Panc1 (cell line): ENCODE results near the gene CFAP299. TPM values are rescaled to one million over a fixed set of nuclear protein-coding genes. Genes with fewer than 3 reads are reported as not detected.

ENCODE experiments used
- ATAC-seq: fragments of 200-7000 bp; cut with Tn5 transposase; 2 replicates; pipeline ENCODE4 v1.9.1; 2020; ENCODE audit warnings: mild to moderate bottlenecking, moderate library complexity
- BruUV-seq: library from RNA; stranded (reverse); fragments of 400-500 nt; replicated peaks from 2 replicates; lab custom pipeline; 2021; lab: Mats Ljungman, UMichigan
- CTCF ChIA-PET: fragments of 300-600 bp; sonication (Branson Sonifier 250); formaldehyde crosslinking; loops from one replicate; lab custom pipeline; 2022; ENCODE audit warnings: antibody characterized with exemption; lab: Charles Lee
- POLR2A ChIA-PET: fragments of 300-600 bp; sonication (Branson Sonifier 250); formaldehyde crosslinking; loops from one replicate; lab custom pipeline; 2022; ENCODE audit warnings: antibody characterized with exemption; lab: Charles Lee
- DNase-seq: peaks from one replicate; pipeline ENCODE4 v3.0.0-alpha.2; 2010; ENCODE audit warnings: low read depth, low spot score
- H3K27ac ChIP-seq: 2 replicates; pipeline ENCODE4 v1.5.1; 2011; ENCODE audit warnings: mild to moderate bottlenecking, low read length, inconsistent platforms
- H3K27me3 ChIP-seq: fragments of 200-500 bp; sonication (Bioruptor generic); 2 replicates; pipeline ENCODE4 v1.6.0; 2014; ENCODE audit warnings: low read length, inconsistent platforms; ENCODE audit not compliant: control insufficient read depth, insufficient read depth
- H3K36me3 ChIP-seq: fragments of 200-500 bp; sonication (Bioruptor generic); 2 replicates; pipeline ENCODE4 v1.5.1; 2014; ENCODE audit warnings: inconsistent platforms, mild to moderate bottlenecking, low read length, moderate library complexity; ENCODE audit not compliant: control insufficient read depth, insufficient read depth
- H3K4me1 ChIP-seq: 2 replicates; pipeline ENCODE4 v1.5.1; 2011; ENCODE audit warnings: inconsistent platforms, mild to moderate bottlenecking, low read length, moderate library complexity; ENCODE audit not compliant: control insufficient read depth, insufficient read depth
- H3K4me3 ChIP-seq, 2 experiments: 2 replicates each; pipeline ENCODE4 v1.5.1; 2011 to 2012; ENCODE audit warnings: low read depth in 2 of 2, low read length in 2 of 2, mild to moderate bottlenecking in 2 of 2, inconsistent platforms in 1 of 2, moderate library complexity in 1 of 2
- H3K9me3 ChIP-seq: fragments of 200-500 bp; sonication (Bioruptor generic); 2 replicates; pipeline ENCODE4 v1.5.1; 2014; ENCODE audit warnings: low read depth, mild to moderate bottlenecking, inconsistent platforms, low read length, moderate library complexity; ENCODE audit not compliant: control insufficient read depth, insufficient read depth
- POLR2AphosphoS5 ChIP-seq: IDR thresholded peaks from 2 replicates; pipeline ENCODE4 v1.6.1; 2012; ENCODE audit warnings: mild to moderate bottlenecking, low read depth, low read length, moderate library complexity
- SIN3A ChIP-seq: IDR thresholded peaks from 2 replicates; pipeline ENCODE4 v1.6.1; 2012; ENCODE audit warnings: low read depth, mild to moderate bottlenecking, low read length, moderate library complexity, borderline replicate concordance; ENCODE audit not compliant: insufficient read depth
- TCF7L2 ChIP-seq: IDR thresholded peaks from 2 replicates; pipeline ENCODE4 v1.6.1; 2011; ENCODE audit warnings: mild to moderate bottlenecking, low read depth, low read length, inconsistent platforms
- in situ Hi-C: cut with HindIII; loops from 2 replicates; pipeline ENCODE4 v1.10.0; 2016; ENCODE audit warnings: low sequenced_read_pairs, low pct_unique_long_range_greater_than_20kb
- intact Hi-C: fragments of 100-400 bp; cut with micrococcal nuclease; formaldehyde crosslinking; loops from one replicate; pipeline ENCODE4 v1.10.0; 2022; ENCODE audit not compliant: unreplicated experiment
- total RNA-seq: library from RNA; stranded (reverse); gene quantifications from one replicate; pipeline ENCODE4 v1.2.1, GENCODE V29; 2021; ENCODE audit not compliant: unreplicated experiment
- TF ChIP-seq, protein P1 (sequence below): fragments of 450-650 bp; IDR thresholded peaks from 2 replicates; pipeline ENCODE4 v1.5.1; 2017; ENCODE audit warnings: mild to moderate bottlenecking
- TF ChIP-seq, protein P2 (sequence below), 2 experiments: IDR thresholded peaks; 2 replicates each; pipeline ENCODE4 v1.6.1; 2011 to 2012; ENCODE audit warnings: low read depth in 2 of 2, control low read depth in 1 of 2, low read length in 1 of 2, mild to moderate bottlenecking in 1 of 2, moderate library complexity in 1 of 2; ENCODE audit not compliant: insufficient read depth in 1 of 2

CFAP299 gene
- total RNA-seq, 1 experiment from 2014 or later: not detected

GRCh38 chr4:80811406-80811805 lies 475.9 kb downstream of the CFAP299 start:
- no peak overlapping the region for H3K4me3 ChIP-seq
- no peak for TF ChIP-seq POLR2AphosphoS5
- TF ChIP-seq, protein P1, sequence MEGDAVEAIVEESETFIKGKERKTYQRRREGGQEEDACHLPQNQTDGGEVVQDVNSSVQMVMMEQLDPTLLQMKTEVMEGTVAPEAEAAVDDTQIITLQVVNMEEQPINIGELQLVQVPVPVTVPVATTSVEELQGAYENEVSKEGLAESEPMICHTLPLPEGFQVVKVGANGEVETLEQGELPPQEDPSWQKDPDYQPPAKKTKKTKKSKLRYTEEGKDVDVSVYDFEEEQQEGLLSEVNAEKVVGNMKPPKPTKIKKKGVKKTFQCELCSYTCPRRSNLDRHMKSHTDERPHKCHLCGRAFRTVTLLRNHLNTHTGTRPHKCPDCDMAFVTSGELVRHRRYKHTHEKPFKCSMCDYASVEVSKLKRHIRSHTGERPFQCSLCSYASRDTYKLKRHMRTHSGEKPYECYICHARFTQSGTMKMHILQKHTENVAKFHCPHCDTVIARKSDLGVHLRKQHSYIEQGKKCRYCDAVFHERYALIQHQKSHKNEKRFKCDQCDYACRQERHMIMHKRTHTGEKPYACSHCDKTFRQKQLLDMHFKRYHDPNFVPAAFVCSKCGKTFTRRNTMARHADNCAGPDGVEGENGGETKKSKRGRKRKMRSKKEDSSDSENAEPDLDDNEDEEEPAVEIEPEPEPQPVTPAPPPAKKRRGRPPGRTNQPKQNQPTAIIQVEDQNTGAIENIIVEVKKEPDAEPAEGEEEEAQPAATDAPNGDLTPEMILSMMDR: no peak
- TF ChIP-seq, protein P2, sequence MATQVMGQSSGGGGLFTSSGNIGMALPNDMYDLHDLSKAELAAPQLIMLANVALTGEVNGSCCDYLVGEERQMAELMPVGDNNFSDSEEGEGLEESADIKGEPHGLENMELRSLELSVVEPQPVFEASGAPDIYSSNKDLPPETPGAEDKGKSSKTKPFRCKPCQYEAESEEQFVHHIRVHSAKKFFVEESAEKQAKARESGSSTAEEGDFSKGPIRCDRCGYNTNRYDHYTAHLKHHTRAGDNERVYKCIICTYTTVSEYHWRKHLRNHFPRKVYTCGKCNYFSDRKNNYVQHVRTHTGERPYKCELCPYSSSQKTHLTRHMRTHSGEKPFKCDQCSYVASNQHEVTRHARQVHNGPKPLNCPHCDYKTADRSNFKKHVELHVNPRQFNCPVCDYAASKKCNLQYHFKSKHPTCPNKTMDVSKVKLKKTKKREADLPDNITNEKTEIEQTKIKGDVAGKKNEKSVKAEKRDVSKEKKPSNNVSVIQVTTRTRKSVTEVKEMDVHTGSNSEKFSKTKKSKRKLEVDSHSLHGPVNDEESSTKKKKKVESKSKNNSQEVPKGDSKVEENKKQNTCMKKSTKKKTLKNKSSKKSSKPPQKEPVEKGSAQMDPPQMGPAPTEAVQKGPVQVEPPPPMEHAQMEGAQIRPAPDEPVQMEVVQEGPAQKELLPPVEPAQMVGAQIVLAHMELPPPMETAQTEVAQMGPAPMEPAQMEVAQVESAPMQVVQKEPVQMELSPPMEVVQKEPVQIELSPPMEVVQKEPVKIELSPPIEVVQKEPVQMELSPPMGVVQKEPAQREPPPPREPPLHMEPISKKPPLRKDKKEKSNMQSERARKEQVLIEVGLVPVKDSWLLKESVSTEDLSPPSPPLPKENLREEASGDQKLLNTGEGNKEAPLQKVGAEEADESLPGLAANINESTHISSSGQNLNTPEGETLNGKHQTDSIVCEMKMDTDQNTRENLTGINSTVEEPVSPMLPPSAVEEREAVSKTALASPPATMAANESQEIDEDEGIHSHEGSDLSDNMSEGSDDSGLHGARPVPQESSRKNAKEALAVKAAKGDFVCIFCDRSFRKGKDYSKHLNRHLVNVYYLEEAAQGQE (IDR thresholded peaks at IDR 0.05; ENCODE audit: insufficient read depth in 1 of 2, low read depth in 2 of 2, low read length in 1 of 2): no peak
- no peak for TF ChIP-seq SIN3A
- TF ChIP-seq TCF7L2: no peak
- no TSS peak for BruUV-seq
- ATAC-seq: no peak
- H3K36me3 ChIP-seq: no peaks in the 10 kb centered on the region
- ChIA-PET POLR2A (no interaction called here), CTCF (no interaction called here)
- no peak overlapping the region for H3K27ac ChIP-seq
- no peaks in the 10 kb centered on the region for H3K4me1 ChIP-seq
- no peaks in the 10 kb centered on the region for H3K9me3 ChIP-seq
- H3K27me3 ChIP-seq: no peaks in the 10 kb centered on the region
- in situ Hi-C loops (no loop called here), intact Hi-C loops (no loop called here)
- DNase-seq: no peak

DNA sequence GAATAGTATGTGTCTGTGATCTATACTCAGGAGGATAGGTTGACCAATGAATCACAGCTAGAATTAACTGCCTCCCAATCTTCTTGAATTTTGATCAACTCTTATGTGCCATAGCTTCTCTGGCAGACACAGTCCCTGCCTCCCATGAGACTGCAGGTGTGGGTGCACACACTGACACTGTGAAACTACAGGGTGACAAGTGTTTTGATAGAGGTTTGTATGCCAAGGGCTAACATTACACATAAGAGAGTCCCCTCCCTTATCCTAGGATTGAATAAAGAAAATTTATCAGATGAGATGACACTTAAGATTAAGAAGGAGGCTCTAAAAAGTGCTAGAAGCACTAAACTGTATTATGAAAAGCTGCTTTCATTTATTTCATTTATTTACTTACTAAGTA lies 476.6 kb downstream of the CFAP299 start:
- H3K4me1 ChIP-seq: no peaks in the 10 kb centered on the region
- ATAC-seq: no peak
- no peak overlapping the region for H3K27ac ChIP-seq
- CTCF ChIA-PET: no interaction called here
- no TSS peak for BruUV-seq
- TF ChIP-seq, protein P1: no peak
- TF ChIP-seq TCF7L2 (no peak), POLR2AphosphoS5 (no peak), SIN3A (no peak)
- TF ChIP-seq, protein P2 (IDR thresholded peaks at IDR 0.05; ENCODE audit: insufficient read depth in 1 of 2, low read depth in 2 of 2, low read length in 1 of 2): no peak
- POLR2A ChIA-PET: no interaction called here
- no peaks in the 10 kb centered on the region for H3K27me3 ChIP-seq
- no peak overlapping the region for H3K4me3 ChIP-seq
- in situ Hi-C loops (no loop called here), intact Hi-C loops (no loop called here)
- no peaks in the 10 kb centered on the region for H3K9me3 ChIP-seq
- H3K36me3 ChIP-seq: no peaks in the 10 kb centered on the region
- no peak for DNase-seq
